SK-N-SH (cell line): ENCODE results near the gene RPS6KA2.

Experiments
- CHD2 ChIP-seq: fragments of 150-350 bp; IDR thresholded peaks from 2 replicates; pipeline ENCODE4 v1.6.1; 2018; ENCODE audit warnings: low read length; ENCODE audit not compliant: partially characterized antibody
- CTCF ChIP-seq: fragments of 200-600 bp; sonication (generic); IDR thresholded peaks from 2 replicates; pipeline ENCODE4 v1.6.1; 2017; ENCODE audit warnings: antibody characterized with exemption, mild to moderate bottlenecking, moderate library complexity
- EP300 ChIP-seq, 2 experiments: IDR thresholded peaks; 2 replicates each; pipeline versions ENCODE4 v1.4.0 to v1.6.1; 2012; ENCODE audit warnings: borderline replicate concordance in 1 of 2, low read depth in 1 of 2, low read length in 1 of 2
- FOXJ3 ChIP-seq: sonication (generic); formaldehyde crosslinking; IDR thresholded peaks from 2 replicates; pipeline ENCODE4 v1.5.1; 2020; ENCODE audit warnings: mild to moderate bottlenecking, missing genetic modification reagents
- GABPA ChIP-seq: IDR thresholded peaks from 2 replicates; pipeline ENCODE4 v1.4.0; 2012; ENCODE audit warnings: low read depth, mild to moderate bottlenecking
- GATA2 ChIP-seq: sonication (generic); formaldehyde crosslinking; IDR thresholded peaks from 2 replicates; pipeline ENCODE4 v1.5.0; 2020; ENCODE audit warnings: mild to moderate bottlenecking, missing genetic modification reagents
- JUND ChIP-seq: IDR thresholded peaks from 2 replicates; pipeline ENCODE4 v1.4.0; 2012
- NFIC ChIP-seq: IDR thresholded peaks from 2 replicates; pipeline ENCODE4 v1.4.0; 2012; ENCODE audit warnings: borderline replicate concordance
- POLR2AphosphoS5 ChIP-seq: IDR thresholded peaks from 2 replicates; pipeline ENCODE4 v1.6.1; 2012; ENCODE audit warnings: low read depth, low read length
- SIN3A ChIP-seq: IDR thresholded peaks from 2 replicates; pipeline ENCODE4 v1.6.1; 2012; ENCODE audit warnings: low read depth, mild to moderate bottlenecking, low read length, moderate library complexity, borderline replicate concordance
- SMC3 ChIP-seq: IDR thresholded peaks from 2 replicates; pipeline ENCODE4 v1.6.1; 2012; ENCODE audit warnings: low read depth, low read length, improper control_type of control experiment
- TAF1 ChIP-seq: IDR thresholded peaks from 2 replicates; pipeline ENCODE4 v1.6.1; 2012; ENCODE audit warnings: low read depth, mild to moderate bottlenecking, low read length, moderate library complexity, borderline replicate concordance

GRCh38 chr6:166490671-166491500 is 136.2 kb downstream of the RPS6KA2 start:
- TF ChIP-seq SIN3A (no peak), POLR2AphosphoS5 (peak; percentile 12; the same call in 1 of the 2 replicates), JUND (no peak), CTCF (no peak), TAF1 (no peak), GATA2 (CRISPR knock-in tag) (peak; percentile 81), GABPA (no peak), FOXJ3 (CRISPR knock-in tag) (peak; percentile 81), SMC3 (peak; percentile 27; the same call in 1 of the 2 replicates), EP300 (IDR thresholded peaks at IDR 0.05; ENCODE audit: borderline replicate concordance in 1 of 2, low read depth in 1 of 2, low read length in 1 of 2) (peak in 1 of 2 experiments; percentile 96; a peak in 2 of 4 replicates), CHD2 (peak; percentile 44), NFIC (peak; percentile 75)
